Stimulated activated CD4-positive, alpha-beta T cell treated with anti-CD3 and anti-CD28 coated beads, Interleukin-15, amount 100 ng/mL, for 24 hours (primary cell): ENCODE measurements around the gene PCDHB11.
"Not testable (repeated sequence)": the region's sequence is repeated elsewhere in the genome, so short reads cannot be mapped to it uniquely, and the experiment has no call there.

Experiments used
- DNase-seq: peaks from one replicate; pipeline ENCODE4 v3.0.0-alpha.2; 2020

Gene PCDHB11

GRCh38 chr5:141188682-141189081, 10.7 kb upstream of the PCDHB11 start:
- DNase-seq: not testable (repeated sequence)

GRCh38 chr5:141189131-141189530, 10.3 kb upstream of the PCDHB11 start:
- DNase-seq: not testable (repeated sequence)

- peak; percentile 41 for DNase-seq
Measured at GRCh38 chr5:141192110-141192725, 7.2 kb upstream of the PCDHB11 start, which contains the start of gene PCDHB10. Gene PCDHB10 (plus strand): TSS chr5:141192353. CDS start chr5:141192553, 200 bp downstream.

- not testable (repeated sequence) for DNase-seq
Measured at GRCh38 chr5:141194332-141194731, 5.1 kb upstream of the PCDHB11 start.

GRCh38 chr5:141196363-141196762, 3.1 kb upstream of the PCDHB11 start:
- no peak for DNase-seq

- DNase-seq: not testable (repeated sequence)
Measured at GRCh38 chr5:141201126-141201525, 1.7 kb downstream of the PCDHB11 start.

GRCh38 chr5:141201646-141202045, 2.2 kb downstream of the PCDHB11 start:
- DNase-seq: not testable (repeated sequence)

GRCh38 chr5:141208478-141208877, 9.1 kb downstream of the PCDHB11 start, which contains the start of gene PCDHB12:
Gene PCDHB12 (plus strand): TSS chr5:141208719. CDS start chr5:141208908, 189 bp downstream.
- no peak for DNase-seq

GRCh38 chr5:141210281-141210680, 10.9 kb downstream of the PCDHB11 start:
- not testable (repeated sequence) for DNase-seq

GRCh38 chr5:141210849-141211248, 11.4 kb downstream of the PCDHB11 start:
- not testable (repeated sequence) for DNase-seq

- peak; percentile 21 for DNase-seq
Measured at GRCh38 chr5:141213656-141214339, 14.4 kb downstream of the PCDHB11 start, which contains the start of gene PCDHB13. Gene PCDHB13 (plus strand): TSS chr5:141213919. CDS start chr5:141214124, 205 bp downstream.

GRCh38 chr5:141214583-141214982, 15.2 kb downstream of the PCDHB11 start:
- DNase-seq: not testable (repeated sequence)

GRCh38 chr5:141215504-141215903, 16.1 kb downstream of the PCDHB11 start:
- DNase-seq: not testable (repeated sequence)

GRCh38 chr5:141216035-141216434, 16.6 kb downstream of the PCDHB11 start:
- DNase-seq: not testable (repeated sequence)

- no peak for DNase-seq
Measured at GRCh38 chr5:141223112-141223783, 23.8 kb downstream of the PCDHB11 start, which contains the start of gene PCDHB14. Gene PCDHB14 (plus strand): TSS chr5:141223343. CDS start chr5:141223506, 163 bp downstream.

GRCh38 chr5:141224844-141225243, 25.4 kb downstream of the PCDHB11 start:
- DNase-seq: not testable (repeated sequence)

GRCh38 chr5:141225421-141225820, 26.0 kb downstream of the PCDHB11 start:
- not testable (repeated sequence) for DNase-seq

GRCh38 chr5:141234109-141234667, 34.8 kb downstream of the PCDHB11 start:
- no peak for DNase-seq

- not testable (repeated sequence) for DNase-seq
Measured at GRCh38 chr5:141235922-141236321, 36.5 kb downstream of the PCDHB11 start.

GRCh38 chr5:141236516-141237313, 37.3 kb downstream of the PCDHB11 start:
- DNase-seq: no peak

- DNase-seq: no peak
Measured at GRCh38 chr5:141241496-141241895, 42.1 kb downstream of the PCDHB11 start.

- DNase-seq: no peak
Measured at GRCh38 chr5:141245250-141245717, 45.9 kb downstream of the PCDHB11 start, which contains the start of gene PCDHB15. Gene PCDHB15 (plus strand): TSS chr5:141245395. CDS start chr5:141245579, 184 bp downstream.
